Measurements from ENCODE around the gene SMS.

SMS gene

DNA sequence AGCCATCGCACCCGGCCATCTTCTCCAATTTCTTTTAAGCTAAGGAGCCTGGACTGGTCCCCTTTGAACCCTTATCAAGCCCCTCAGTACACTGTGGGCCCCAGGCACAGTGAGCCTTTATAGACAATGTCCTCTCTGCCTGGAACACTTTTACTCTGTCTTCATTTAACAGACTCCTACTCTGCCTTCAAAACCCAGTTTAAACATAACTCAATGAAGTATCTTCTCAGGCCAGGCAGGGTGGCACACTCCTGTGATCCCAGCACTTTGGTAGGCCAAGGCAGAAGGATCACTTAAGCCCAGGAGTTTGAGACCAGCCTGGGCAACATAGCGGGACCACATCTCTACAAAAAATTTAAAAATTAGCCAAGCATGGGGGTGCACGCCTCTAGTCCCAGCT, 27.5 kb upstream of the SMS start:
- ChIA-PET CTCF (no interaction called here), POLR2A (ENCODE audit: low non-redundant PET) (no interaction called here)
- DNase-seq (ENCODE audit: low spot score), result no peak
- no peak for TF ChIP-seq CTCF (conservative IDR thresholded peaks at IDR 0.05; ENCODE audit: low read depth)
- no peak overlapping the region for H3K27ac ChIP-seq

DNA sequence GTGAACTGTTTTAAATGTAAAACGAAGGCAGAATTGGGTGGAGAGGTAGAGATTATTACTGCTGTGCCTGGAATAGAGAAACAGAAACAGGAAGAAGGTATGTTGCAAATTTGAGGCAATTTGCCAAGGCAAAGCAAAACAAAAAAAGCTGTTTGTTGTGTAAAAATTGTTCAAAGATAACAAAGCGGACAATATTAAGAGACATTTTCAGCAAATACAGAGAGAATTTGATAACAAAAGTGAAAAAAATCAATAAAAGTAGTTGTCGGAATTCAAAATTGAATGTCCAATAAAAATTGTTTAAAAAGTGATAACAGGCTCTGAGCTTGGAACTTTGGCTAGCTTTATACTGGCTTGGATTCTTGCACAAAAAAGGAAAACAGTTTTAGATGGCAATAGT, 14.4 kb upstream of the SMS start:
- CTCF ChIA-PET, result no interaction called here
- POLR2A ChIA-PET (ENCODE audit: low non-redundant PET), result no interaction called here
- no peak for TF ChIP-seq CTCF (conservative IDR thresholded peaks at IDR 0.05; ENCODE audit: low read depth)
- no peak for DNase-seq (ENCODE audit: low spot score)
- no peak overlapping the region for H3K27ac ChIP-seq

- ChIA-PET POLR2A (ENCODE audit: low non-redundant PET) (no interaction called here), CTCF (no interaction called here)
- peak; percentile 59 for DNase-seq (ENCODE audit: low spot score)
- TF ChIP-seq CTCF (conservative IDR thresholded peaks at IDR 0.05; ENCODE audit: low read depth), result no peak
- no peak overlapping the region for H3K27ac ChIP-seq
These were observed 13.8 kb upstream of the SMS start for GRCh38 chrX:21926527-21927278.

DNA sequence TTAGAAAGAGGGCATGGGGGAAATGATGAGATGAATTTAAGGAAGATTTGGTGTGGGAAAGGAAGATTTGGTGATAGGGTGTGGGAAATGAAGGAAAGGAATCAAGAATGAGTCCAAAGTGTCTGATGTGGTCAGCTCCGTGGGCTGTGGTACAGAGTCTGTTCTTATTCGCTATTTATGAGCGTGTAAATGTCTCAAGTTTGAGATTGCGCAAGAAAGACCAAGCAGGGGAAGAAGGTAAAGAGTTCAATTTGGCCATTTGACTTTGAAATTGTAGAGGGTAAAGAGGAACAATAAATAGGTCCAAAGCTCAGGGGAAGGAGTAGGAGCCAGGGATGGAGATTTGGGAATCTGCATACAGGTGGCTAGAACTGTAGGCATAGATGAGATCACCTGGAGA, 11.3 kb upstream of the SMS start:
- H3K27ac ChIP-seq, result no peak overlapping the region
- CTCF ChIA-PET, result no interaction called here
- no peak for TF ChIP-seq CTCF (conservative IDR thresholded peaks at IDR 0.05; ENCODE audit: low read depth)
- POLR2A ChIA-PET (ENCODE audit: low non-redundant PET), result no interaction called here
- DNase-seq (ENCODE audit: low spot score), result no peak

GRCh38 chrX:21930986-21931385, 9.5 kb upstream of the SMS start:
- H3K27ac ChIP-seq, result no peak overlapping the region
- POLR2A ChIA-PET (ENCODE audit: low non-redundant PET), result no interaction called here
- no peak for TF ChIP-seq CTCF (conservative IDR thresholded peaks at IDR 0.05; ENCODE audit: low read depth)
- DNase-seq (ENCODE audit: low spot score), result no peak
- CTCF ChIA-PET, result no interaction called here

GRCh38 chrX:21932292-21933002, 8.1 kb upstream of the SMS start:
- ChIA-PET CTCF (interaction anchor here (0.6 kb wide), 2 partner anchors 26 to 816 kb away, joined by 4 read pairs; no protein-coding TSS in a partner anchor), POLR2A (ENCODE audit: low non-redundant PET) (interaction anchor here (0.5 kb wide), 1 partner anchor 85 kb away, joined by 3 read pairs; no protein-coding TSS in a partner anchor)
- no peak for TF ChIP-seq CTCF (conservative IDR thresholded peaks at IDR 0.05; ENCODE audit: low read depth)
- DNase-seq (ENCODE audit: low spot score), result peak; percentile 44
- H3K27ac ChIP-seq, result peak overlapping the region; percentile 74

Measured in RWPE1 (cell line).